Left forelimb (tissue), 1 donor: ENCODE results near the gene PCDHB5.
"Not testable (repeated sequence)": the region's sequence is repeated elsewhere in the genome, so short reads cannot be mapped to it uniquely, and the experiment has no call there.

Experiments
- DNase-seq: peaks from one replicate; pipeline ENCODE4 v3.0.0-alpha.2; 2018; ENCODE audit warnings: low spot score

The PCDHB5 gene

DNA sequence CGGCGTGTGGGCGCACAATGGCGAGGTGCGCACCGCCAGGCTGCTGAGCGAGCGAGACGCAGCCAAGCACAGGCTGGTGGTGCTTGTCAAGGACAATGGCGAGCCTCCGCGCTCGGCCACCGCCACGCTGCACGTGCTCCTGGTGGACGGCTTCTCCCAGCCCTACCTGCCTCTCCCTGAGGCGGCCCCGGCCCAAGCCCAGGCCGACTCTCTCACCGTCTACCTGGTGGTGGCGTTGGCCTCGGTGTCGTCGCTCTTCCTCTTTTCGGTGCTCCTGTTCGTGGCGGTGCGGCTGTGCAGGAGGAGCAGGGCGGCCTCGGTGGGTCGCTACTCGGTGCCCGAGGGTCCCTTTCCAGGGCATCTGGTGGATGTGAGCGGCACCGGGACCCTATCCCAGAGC lies 17.1 kb downstream of the PCDHB5 start:
- DNase-seq: not testable (repeated sequence)

DNA sequence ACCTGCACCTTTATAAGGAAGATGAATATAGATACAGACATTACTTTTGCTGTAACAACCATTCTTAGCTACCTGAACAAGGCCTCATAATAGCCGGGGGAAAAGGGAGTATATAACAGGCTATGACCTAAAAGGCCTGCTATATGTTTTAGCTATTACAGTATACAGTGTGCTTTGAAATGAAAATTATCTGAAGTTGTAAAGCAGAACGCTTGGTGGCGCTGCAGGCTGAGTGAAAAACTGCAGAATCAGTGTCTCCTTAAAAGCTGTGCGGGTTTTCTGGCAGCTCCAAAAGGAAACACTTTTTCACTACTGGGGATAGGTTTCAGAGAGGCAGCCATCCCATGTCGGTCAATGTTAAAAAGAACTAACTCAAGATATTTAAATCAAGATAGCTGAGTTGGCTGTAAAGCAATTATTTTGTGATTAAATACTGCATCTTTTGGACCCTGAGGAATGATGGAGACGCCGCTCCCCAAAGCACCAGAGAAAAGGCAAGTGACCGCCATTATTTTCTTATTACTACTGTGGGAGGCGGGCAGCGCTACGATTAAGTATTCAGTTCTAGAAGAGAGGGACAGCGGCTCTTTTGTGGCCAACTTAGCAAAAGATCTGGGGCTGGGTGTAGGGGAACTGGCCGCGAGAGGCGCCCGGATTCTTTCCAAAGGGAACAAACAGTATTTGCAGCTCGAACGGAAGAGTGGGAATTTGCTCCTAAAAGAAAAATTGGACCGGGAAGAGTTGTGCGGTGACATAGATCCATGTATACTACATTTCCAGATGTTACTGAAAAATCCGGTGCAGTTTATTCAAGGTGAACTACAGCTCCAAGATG lies 20.8 kb downstream of the PCDHB5 start:
- DNase-seq: no peak

DNA sequence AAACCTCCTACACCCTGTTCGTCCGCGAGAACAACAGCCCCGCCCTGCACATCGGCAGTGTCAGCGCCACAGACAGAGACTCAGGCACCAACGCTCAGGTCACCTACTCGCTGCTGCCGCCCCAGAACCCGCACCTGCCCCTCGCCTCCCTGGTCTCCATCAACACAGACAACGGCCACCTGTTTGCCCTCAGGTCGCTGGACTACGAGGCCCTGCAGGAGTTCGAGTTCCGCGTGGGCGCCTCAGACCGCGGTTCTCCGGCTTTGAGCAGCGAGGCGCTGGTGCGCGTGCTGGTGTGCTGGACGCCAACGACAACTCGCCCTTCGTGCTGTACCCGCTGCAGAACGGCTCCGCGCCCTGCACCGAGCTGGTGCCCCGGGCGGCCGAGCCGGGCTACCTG lies 22.4 kb downstream of the PCDHB5 start:
- not testable (repeated sequence) for DNase-seq

- not testable (repeated sequence) for DNase-seq
Observed at GRCh38 chr5:141157901-141158300, 22.9 kb downstream of the PCDHB5 start.

- DNase-seq: no peak
Observed at GRCh38 chr5:141172381-141173204, 37.6 kb downstream of the PCDHB5 start, which contains the start of gene PCDHB7. Gene PCDHB7, plus strand, starts transcription at chr5:141172644. Its CDS starts 192 bp downstream, at chr5:141172836.

DNA sequence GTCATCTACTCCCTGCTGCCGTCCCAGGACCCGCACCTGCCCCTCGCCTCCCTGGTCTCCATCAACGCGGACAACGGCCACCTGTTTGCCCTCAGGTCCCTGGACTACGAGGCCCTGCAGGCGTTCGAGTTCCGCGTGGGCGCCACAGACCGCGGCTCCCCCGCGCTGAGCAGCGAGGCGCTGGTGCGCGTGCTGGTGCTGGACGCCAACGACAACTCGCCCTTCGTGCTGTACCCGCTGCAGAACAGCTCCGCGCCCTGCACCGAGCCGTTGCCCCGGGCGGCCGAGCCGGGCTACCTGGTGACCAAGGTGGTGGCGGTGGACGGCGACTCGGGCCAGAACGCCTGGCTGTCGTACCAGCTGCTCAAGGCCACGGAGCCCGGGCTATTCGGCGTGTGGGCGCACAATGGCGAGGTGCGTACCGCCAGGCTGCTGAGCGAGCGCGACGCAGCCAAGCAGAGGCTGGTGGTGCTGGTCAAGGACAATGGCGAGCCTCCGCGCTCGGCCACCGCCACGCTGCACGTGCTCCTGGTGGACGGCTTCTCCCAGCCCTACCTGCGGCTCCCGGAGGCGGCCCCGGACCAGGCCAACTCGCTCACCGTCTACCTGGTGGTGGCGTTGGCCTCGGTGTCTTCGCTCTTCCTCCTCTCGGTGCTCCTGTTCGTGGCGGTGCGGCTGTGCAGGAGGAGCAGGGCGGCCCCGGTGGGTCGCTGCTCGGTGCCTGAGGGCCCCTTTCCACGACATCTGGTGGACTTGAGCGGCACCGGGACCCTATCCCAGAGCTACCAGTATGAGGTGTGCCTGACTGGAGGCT lies 39.5 kb downstream of the PCDHB5 start:
- DNase-seq: not testable (repeated sequence)

DNA sequence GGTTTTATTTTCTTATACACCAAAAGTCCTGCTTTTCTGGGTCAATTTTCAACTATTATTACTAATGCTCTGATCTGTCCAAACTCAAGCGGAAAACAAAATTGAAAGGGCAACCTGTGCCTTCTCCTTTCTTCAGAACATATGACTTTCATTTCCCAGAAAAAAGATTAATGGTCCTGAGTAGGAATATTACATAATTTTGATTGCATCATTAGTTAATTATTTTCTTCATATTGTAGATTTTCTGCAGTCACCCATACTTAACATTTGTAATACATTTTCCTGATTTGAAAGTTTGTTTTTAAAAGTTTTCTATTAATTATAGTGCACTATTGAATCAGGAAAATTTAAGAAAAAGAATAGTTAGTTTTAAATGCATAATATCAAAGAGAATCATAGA lies 40.9 kb downstream of the PCDHB5 start:
- DNase-seq: no peak

- DNase-seq: not testable (repeated sequence)
Observed at GRCh38 chr5:141177577-141178191, 42.7 kb downstream of the PCDHB5 start, which contains the start of gene PCDHB8. Gene PCDHB8, plus strand, starts transcription at chr5:141177790. Its CDS starts 245 bp downstream, at chr5:141178035.

DNA sequence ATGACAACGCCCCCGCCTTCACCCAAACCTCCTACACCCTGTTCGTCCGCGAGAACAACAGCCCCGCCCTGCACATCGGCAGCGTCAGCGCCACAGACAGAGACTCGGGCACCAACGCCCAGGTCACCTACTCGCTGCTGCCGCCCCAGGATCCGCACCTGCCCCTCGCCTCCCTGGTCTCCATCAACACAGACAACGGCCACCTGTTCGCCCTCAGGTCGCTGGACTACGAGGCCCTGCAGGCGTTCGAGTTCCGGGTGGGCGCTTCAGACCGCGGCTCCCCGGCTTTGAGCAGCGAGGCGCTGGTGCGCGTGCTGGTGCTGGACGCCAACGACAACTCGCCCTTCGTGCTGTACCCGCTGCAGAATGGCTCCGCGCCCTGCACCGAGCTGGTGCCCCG lies 44.4 kb downstream of the PCDHB5 start:
- DNase-seq: not testable (repeated sequence)

DNA sequence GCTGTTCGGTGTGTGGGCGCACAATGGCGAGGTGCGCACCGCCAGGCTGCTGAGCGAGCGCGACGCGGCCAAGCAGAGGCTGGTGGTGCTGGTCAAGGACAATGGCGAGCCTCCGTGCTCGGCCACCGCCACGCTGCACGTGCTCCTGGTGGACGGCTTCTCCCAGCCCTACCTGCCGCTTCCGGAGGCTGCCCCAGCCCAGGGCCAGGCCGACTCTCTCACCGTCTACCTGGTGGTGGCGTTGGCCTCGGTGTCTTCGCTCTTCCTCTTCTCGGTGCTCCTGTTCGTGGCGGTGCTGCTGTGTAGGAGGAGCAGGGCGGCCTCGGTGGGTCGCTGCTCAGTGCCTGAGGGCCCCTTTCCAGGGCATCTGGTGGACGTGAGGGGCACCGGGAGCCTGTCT lies 44.9 kb downstream of the PCDHB5 start:
- not testable (repeated sequence) for DNase-seq

DNA sequence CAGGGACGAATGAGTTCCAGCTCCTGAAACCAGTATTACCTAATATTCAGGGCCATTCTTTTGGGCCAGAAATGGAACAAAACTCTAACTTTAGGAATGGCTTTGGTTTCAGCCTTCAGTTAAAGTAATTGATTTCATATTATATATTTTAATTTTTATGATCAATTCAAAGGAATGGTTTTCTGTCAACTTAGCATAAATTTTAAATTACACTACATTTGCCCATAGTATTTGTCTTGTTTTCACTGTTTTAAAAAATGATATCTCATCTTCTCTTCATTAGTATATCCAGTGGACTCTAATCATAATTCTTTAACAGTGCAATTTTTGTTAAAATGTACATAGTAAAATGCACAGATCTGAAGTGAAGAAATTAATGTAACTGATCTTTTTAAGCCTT lies 45.3 kb downstream of the PCDHB5 start:
- DNase-seq: no peak

- DNase-seq: no peak
Observed at GRCh38 chr5:141182248-141182647, 47.2 kb downstream of the PCDHB5 start, which contains the start of gene PCDHB16. Gene PCDHB16, plus strand, starts transcription at chr5:141182387. Its CDS starts 173 bp downstream, at chr5:141182560.

DNA sequence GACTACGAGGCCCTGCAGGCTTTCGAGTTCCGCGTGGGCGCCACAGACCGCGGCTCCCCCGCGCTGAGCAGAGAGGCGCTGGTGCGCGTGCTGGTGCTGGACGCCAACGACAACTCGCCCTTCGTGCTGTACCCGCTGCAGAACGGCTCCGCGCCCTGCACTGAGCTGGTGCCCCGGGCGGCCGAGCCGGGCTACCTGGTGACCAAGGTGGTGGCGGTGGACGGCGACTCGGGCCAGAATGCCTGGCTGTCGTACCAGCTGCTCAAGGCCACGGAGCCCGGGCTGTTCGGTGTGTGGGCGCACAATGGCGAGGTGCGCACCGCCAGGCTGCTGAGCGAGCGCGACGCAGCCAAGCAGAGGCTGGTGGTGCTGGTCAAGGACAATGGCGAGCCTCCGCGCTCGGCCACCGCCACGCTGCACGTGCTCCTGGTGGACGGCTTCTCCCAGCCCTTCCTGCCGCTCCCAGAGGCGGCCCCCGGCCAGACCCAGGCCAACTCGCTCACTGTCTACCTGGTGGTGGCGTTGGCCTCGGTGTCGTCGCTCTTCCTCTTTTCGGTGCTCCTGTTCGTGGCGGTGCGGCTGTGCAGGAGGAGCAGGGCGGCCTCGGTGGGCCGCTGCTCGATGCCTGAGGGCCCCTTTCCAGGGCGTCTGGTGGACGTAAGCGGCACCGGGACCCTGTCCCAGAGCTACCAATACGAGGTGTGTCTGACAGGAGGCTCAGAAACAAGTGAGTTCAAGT lies 49.3 kb downstream of the PCDHB5 start:
- not testable (repeated sequence) for DNase-seq

GRCh38 chr5:141186897-141187512 lies 52.0 kb downstream of the PCDHB5 start, which contains the start of gene PCDHB9:
Gene PCDHB9, plus strand, starts transcription at chr5:141187161. Its CDS starts 158 bp downstream, at chr5:141187319.
- no peak for DNase-seq
